Thoracic aorta (tissue), 2 donors: ENCODE data around the gene PAPLN. TPM values are rescaled to one million over a fixed set of nuclear protein-coding genes. Genes with fewer than 3 reads are reported as not detected.
"Not testable (repeated sequence)": the region's sequence is repeated elsewhere in the genome, so short reads cannot be mapped to it uniquely, and the experiment has no call there.

Experiments
- ATAC-seq: fragments of 150-250 bp; one replicate; pipeline ENCODE4 v1.8.0; 2017; ENCODE audit warnings: low read depth; ENCODE audit not compliant: insufficient number of reproducible peaks, low FRiP score
- DNase-seq: peaks from one replicate; pipeline ENCODE4 v3.0.0-alpha.2; 2020; ENCODE audit warnings: low spot score
- H3K27ac ChIP-seq, 2 donors: fragments of 200-600 bp; sonication (generic); 1 replicate in 1 of 2; 2 replicates in 1 of 2; pipeline ENCODE4 v1.5.1; 2016; ENCODE audit warnings: mild to moderate bottlenecking in 2 of 2, moderate library complexity in 2 of 2
- H3K27me3 ChIP-seq: fragments of 200-600 bp; sonication (generic); replicated peaks from 2 replicates; pipeline ENCODE4 v1.6.0; 2016; ENCODE audit warnings: mild to moderate bottlenecking; ENCODE audit not compliant: insufficient read depth
- H3K36me3 ChIP-seq: fragments of 200-600 bp; sonication (generic); one replicate; pipeline ENCODE4 v1.5.1; 2016
- H3K4me1 ChIP-seq, 2 donors: fragments of 200-600 bp; sonication (generic); 1 replicate in 1 of 2; 2 replicates in 1 of 2; pipeline versions ENCODE4 v1.5.1 to v1.6.0; 2016; ENCODE audit warnings: low read depth in 2 of 2, mild to moderate bottlenecking in 1 of 2; ENCODE audit not compliant: control insufficient read depth in 1 of 2
- H3K4me3 ChIP-seq: fragments of 200-600 bp; sonication (generic); 2 replicates; pipeline ENCODE4 v1.5.1; 2016; ENCODE audit warnings: mild to moderate bottlenecking
- H3K9me3 ChIP-seq: fragments of 200-600 bp; sonication (generic); 2 replicates; pipeline ENCODE4 v1.5.1; 2016
- total RNA-seq, 2 donors: library from RNA; depleted of rRNA; stranded (reverse); fragments of >200 nt; gene quantifications; one replicate each; pipeline versions ENCODE4 v1.1.0 to v1.2.3, GENCODE V29; 2016
- TF ChIP-seq, protein P1 (sequence below): fragments of 200-600 bp; sonication (generic); IDR thresholded peaks from one replicate; pipeline ENCODE4 v1.5.1; 2019; ENCODE audit warnings: antibody characterized with exemption

The PAPLN gene
- total RNA-seq, 2 donors from 2014 or later: 10.0 to 10.2 TPM

DNA sequence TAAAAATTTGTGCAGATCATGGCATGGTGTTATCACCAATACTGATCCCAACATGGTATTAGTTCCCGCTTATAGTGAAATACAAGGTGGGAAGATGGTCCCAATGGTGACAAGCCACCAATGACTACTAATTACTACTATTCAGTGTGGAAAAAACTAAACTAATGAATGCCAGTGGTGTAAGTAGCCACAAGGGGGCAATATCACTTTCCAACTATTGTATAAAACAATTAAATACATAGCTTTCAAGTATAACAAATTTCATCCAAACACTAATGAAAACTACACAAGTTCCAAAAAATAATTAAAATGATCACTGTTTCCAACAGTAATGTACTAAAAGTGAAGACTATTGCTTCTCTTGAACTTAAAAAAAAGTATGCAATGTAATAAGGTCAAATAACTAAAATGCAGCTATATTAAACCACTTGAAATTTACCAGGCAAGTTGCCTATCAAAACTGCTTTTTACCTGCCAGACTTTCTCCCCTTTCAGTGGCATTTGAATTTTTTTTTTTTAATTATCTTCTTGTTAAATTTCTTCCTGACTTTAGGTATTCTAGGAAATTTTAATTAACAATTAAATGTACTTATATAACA, 58.0 kb downstream of the PAPLN start:
- H3K4me1 ChIP-seq: no peaks in the 10 kb centered on the region
- DNase-seq: no peak
- no peak overlapping the region for H3K27ac ChIP-seq
- no peak overlapping the region for H3K4me3 ChIP-seq
- TF ChIP-seq, protein P1, sequence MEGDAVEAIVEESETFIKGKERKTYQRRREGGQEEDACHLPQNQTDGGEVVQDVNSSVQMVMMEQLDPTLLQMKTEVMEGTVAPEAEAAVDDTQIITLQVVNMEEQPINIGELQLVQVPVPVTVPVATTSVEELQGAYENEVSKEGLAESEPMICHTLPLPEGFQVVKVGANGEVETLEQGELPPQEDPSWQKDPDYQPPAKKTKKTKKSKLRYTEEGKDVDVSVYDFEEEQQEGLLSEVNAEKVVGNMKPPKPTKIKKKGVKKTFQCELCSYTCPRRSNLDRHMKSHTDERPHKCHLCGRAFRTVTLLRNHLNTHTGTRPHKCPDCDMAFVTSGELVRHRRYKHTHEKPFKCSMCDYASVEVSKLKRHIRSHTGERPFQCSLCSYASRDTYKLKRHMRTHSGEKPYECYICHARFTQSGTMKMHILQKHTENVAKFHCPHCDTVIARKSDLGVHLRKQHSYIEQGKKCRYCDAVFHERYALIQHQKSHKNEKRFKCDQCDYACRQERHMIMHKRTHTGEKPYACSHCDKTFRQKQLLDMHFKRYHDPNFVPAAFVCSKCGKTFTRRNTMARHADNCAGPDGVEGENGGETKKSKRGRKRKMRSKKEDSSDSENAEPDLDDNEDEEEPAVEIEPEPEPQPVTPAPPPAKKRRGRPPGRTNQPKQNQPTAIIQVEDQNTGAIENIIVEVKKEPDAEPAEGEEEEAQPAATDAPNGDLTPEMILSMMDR: peak; percentile 66
- ATAC-seq: no peak
- no peaks in the 10 kb centered on the region for H3K27me3 ChIP-seq
- H3K36me3 ChIP-seq: peaks cover 9% of the 10 kb centered on the region
- no peaks in the 10 kb centered on the region for H3K9me3 ChIP-seq

DNA sequence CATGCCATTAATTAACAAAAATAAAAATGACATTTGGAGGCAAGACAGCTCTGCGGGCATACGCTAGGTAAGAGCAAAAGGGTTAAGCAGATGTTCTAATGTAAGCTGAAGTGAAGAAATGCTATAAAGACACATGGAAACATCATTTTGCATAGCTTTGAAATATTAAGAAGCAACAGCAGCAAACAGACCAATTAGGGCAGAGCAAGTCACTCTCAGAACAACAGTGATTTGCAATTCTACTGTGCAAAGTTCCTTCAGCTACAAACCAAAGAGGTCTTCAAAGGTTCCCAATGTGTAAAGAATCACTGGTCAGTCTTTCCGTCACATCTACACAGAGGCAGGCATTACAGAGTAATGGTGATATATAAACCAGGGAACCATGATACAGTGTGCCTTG, 68.2 kb downstream of the PAPLN start:
- Histone ChIP-seq H3K27ac (no peak overlapping the region), H3K9me3 (no peaks in the 10 kb centered on the region), H3K27me3 (no peaks in the 10 kb centered on the region), H3K4me1 (no peaks in the 10 kb centered on the region), H3K36me3 (no peaks in the 10 kb centered on the region), H3K4me3 (no peak overlapping the region)
- TF ChIP-seq, protein P1: no peak
- DNase-seq (no peak), ATAC-seq (no peak)

DNA sequence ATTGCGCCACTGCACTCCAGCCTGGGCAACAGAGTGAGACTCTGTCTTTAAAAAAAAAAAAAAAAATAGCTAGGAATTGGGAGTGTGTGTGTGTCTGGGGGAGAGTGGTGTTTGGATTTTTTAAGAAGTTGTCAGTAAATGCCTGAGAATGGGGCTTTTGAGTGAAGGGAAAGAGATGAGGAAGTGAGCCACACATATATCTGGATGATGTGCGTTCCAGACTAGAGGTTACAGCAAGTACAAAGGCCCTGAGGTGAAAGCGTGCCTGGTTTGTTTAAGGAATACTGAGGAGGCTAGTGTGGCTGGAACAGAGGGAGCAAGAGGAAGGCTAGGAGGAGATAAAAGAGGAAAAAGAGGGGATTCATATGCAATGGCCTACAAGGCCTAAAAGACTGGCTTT, 70.0 kb downstream of the PAPLN start:
- H3K4me1 ChIP-seq: peaks cover 0 to 3% of the 10 kb centered on the region in 2 donors
- no peak overlapping the region for H3K4me3 ChIP-seq
- no peaks in the 10 kb centered on the region for H3K27me3 ChIP-seq
- no peaks in the 10 kb centered on the region for H3K9me3 ChIP-seq
- H3K27ac ChIP-seq: no peak overlapping the region
- DNase-seq (no peak), ATAC-seq (no peak)
- no peaks in the 10 kb centered on the region for H3K36me3 ChIP-seq
- TF ChIP-seq, protein P1: no peak

DNA sequence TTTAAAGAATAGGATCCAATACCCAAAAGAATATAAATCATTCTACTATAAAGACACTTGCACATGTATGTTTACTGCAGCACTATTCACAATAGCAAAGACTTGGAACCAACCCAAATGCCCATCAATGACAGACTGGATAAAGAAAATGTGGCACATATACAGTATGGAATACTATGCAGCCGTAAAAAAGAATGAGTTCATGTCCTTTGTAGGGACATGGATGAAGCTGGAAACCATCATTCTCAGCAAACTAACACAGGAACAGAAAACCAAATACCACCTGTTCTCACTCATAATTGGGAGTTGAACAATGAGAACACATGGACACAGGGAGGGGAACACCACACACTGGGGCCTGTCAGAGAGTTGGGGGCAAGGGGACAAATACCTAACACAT, 71.9 kb downstream of the PAPLN start:
- not testable (repeated sequence) for DNase-seq, H3K9me3 ChIP-seq, H3K27me3 ChIP-seq, ATAC-seq, H3K27ac ChIP-seq, H3K4me1 ChIP-seq, H3K36me3 ChIP-seq, H3K4me3 ChIP-seq

DNA sequence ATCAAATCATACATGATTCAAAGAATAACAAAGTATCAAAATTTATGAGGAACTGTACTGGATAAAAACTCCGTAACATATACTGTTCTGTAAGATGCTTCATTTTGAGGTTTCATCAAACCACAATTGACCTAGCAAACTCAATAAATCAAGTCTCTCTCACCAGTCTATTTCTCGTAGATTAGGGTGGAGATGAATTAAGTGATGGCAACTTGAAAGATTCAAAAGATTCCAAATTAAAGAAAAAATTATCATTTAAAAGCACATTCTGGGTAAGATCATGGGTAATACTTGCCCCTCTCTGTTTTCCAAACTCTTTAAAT, 74.4 kb downstream of the PAPLN start:
- no peak for ATAC-seq
- Histone ChIP-seq H3K36me3 (no peaks in the 10 kb centered on the region), H3K27me3 (no peaks in the 10 kb centered on the region), H3K4me1 (peaks cover 0 to 3% of the 10 kb centered on the region in 2 donors), H3K27ac (peak overlapping the region in 1 of 2 donors; percentile 36), H3K9me3 (no peaks in the 10 kb centered on the region), H3K4me3 (no peak overlapping the region)
- DNase-seq: no peak
- TF ChIP-seq, protein P1: no peak

DNA sequence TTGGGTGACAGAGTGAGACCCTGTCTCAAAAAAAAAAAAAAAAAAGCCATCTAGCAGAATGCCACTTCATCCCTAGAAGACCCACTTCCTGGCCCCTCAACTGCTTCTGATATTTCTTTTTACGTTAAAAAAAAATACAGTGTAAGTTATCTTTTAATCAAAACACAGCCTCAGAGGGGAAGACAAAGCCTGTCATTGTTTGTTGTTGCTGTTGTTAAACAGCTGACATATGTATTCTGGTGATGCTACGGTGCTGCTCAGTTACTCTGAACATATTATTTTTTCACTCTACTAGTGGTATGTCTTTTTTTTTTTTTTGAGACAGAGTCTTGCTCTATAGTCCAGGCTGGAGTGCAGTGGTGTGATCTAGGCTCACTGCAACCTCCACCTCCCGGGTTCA, 75.4 kb downstream of the PAPLN start:
- Histone ChIP-seq H3K4me3 (no peak overlapping the region), H3K4me1 (peaks cover 0 to 3% of the 10 kb centered on the region in 2 donors), H3K27me3 (no peaks in the 10 kb centered on the region), H3K27ac (no peak overlapping the region), H3K9me3 (no peaks in the 10 kb centered on the region), H3K36me3 (no peaks in the 10 kb centered on the region)
- TF ChIP-seq, protein P1: no peak
- ATAC-seq (no peak), DNase-seq (no peak)
